ENCODE measurements around the gene ISM2. TPM values are rescaled to one million over a fixed set of nuclear protein-coding genes. Genes with fewer than 3 reads are reported as not detected.

ISM2 gene
- total and polyA plus RNA-seq, 2 of the 8 experiments (the other 6 are each of a cell fraction or from before 2014, with no cell fraction given): 0.52 to 0.79 TPM

GRCh38 chr14:77482422-77482821 is 16.2 kb downstream of the ISM2 start:
- Histone ChIP-seq H3K18ac (ENCODE audit: extremely low read depth, low read length) (no peak overlapping the region), H3K36me3 (ENCODE audit: control insufficient read depth in 2 of 4, insufficient read depth in 4 of 4, low read length in 3 of 4) (no peaks in the 10 kb centered on the region; a peak in 1 of 8 replicates), H3K79me2 (ENCODE audit: control insufficient read depth in 1 of 2, insufficient read depth in 2 of 2, low read length in 2 of 2) (no peaks in the 10 kb centered on the region), H3K4me1 (replicated peaks in 1 of 4; ENCODE audit: control insufficient read depth in 3 of 4, insufficient read depth in 4 of 4, low read length in 3 of 4) (no peaks in the 10 kb centered on the region; a peak in 1 of 7 replicates), H3K23ac (ENCODE audit: insufficient read length) (no peak overlapping the region), H3K79me1 (ENCODE audit: low read depth, low read length) (no peaks in the 10 kb centered on the region), H3K27me3 (replicated peaks in 1 of 4; ENCODE audit: control insufficient read depth in 3 of 4, extremely low read depth in 1 of 4, insufficient read depth in 3 of 4, low read length in 3 of 4) (no peaks in the 10 kb centered on the region), H2AK5ac (ENCODE audit: low read depth, low read length) (no peak overlapping the region), H3K4ac (replicated peaks; ENCODE audit: insufficient read length, low read depth, low read length) (no peak overlapping the region), H3K4me3 (ENCODE audit: extremely low read depth in 1 of 4, insufficient read depth in 2 of 4, low read depth in 3 of 4, low read length in 4 of 4) (no peak overlapping the region), H4K8ac (ENCODE audit: extremely low read depth, insufficient read depth, low read length) (no peak overlapping the region), H3K14ac (ENCODE audit: insufficient read length) (no peak overlapping the region), H3K56ac (replicated peaks; ENCODE audit: insufficient read length, low read depth, low read length) (no peak overlapping the region), H2BK120ac (replicated peaks; ENCODE audit: low read depth, low read length) (no peak overlapping the region), H2BK15ac (ENCODE audit: low read length) (no peak overlapping the region), H3K9ac (replicated peaks in 1 of 4; ENCODE audit: extremely low read depth in 1 of 4, low read depth in 3 of 4, low read length in 3 of 4) (no peak overlapping the region), H2BK20ac (ENCODE audit: low read length) (no peak overlapping the region), H4K91ac (replicated peaks; ENCODE audit: insufficient read length, low read length) (no peak overlapping the region), H3K9me3 (ENCODE audit: insufficient read depth in 2 of 2, low read depth in 1 of 2, low read length in 1 of 2) (no peaks in the 10 kb centered on the region), H3K23me2 (ENCODE audit: low read depth, low read length) (no peaks in the 10 kb centered on the region), H3K4me2 (ENCODE audit: insufficient read depth in 1 of 2, low read depth in 2 of 2, low read length in 2 of 2) (no peak overlapping the region), H3K27ac (ENCODE audit: low read depth, low read length) (no peak overlapping the region), H4K5ac (ENCODE audit: insufficient read length, low read depth, low read length) (no peak overlapping the region), H2BK5ac (ENCODE audit: low read depth, low read length) (no peak overlapping the region), H4K20me1 (replicated peaks in 1 of 2; ENCODE audit: control insufficient read depth in 1 of 2, insufficient read depth in 2 of 2, low read length in 2 of 2) (no peaks in the 10 kb centered on the region), H2AFZ (ENCODE audit: low read length) (no peak overlapping the region), H2BK12ac (ENCODE audit: low read depth, low read length) (no peak overlapping the region)
- 92% methylated on average over 8 of the region's 8 CpGs; no CpG with 5 or more reads in 1 of the 2 experiments for WGBS, 2 experiments (ENCODE audit: extremely low coverage in 1 of 2, insufficient coverage in 1 of 2, insufficient read length in 1 of 2, insufficient replicate concordance in 2 of 2, low coverage in 1 of 2, low lambda C conversion rate in 2 of 2, missing lambda C conversion rate in 1 of 2)
- TF ChIP-seq KDM1A (IDR thresholded peaks at IDR 0.05; ENCODE audit: borderline replicate concordance, low read length) (no peak), TCF12 (IDR thresholded peaks at IDR 0.05; ENCODE audit: low read depth, low read length) (no peak), MAX (IDR thresholded peaks at IDR 0.05) (no peak), GABPA (IDR thresholded peaks at IDR 0.05; ENCODE audit: borderline replicate concordance, insufficient read depth, low read length) (no peak), SIX5 (IDR thresholded peaks at IDR 0.05; ENCODE audit: low read depth, low read length) (no peak), CHD2 (IDR thresholded peaks at IDR 0.05; ENCODE audit: low read length) (no peak), PHF8 (conservative IDR thresholded peaks at IDR 0.05; ENCODE audit: low read depth, low read length) (no peak), E2F6 (IDR thresholded peaks at IDR 0.05) (no peak), CBX5 (IDR thresholded peaks at IDR 0.05; ENCODE audit: low read depth, low read length) (no peak), CREB1 (IDR thresholded peaks at IDR 0.05) (no peak), NRF1 (IDR thresholded peaks at IDR 0.05; ENCODE audit: low read depth, low read length) (no peak)
- ChIA-PET POLR2A (ENCODE audit: partially characterized antibody) (no interaction called here), CTCF (ENCODE audit: partially characterized antibody) (interaction anchor here (2.6 kb wide), 1 partner anchor 23 kb away, joined by 10 read pairs; no protein-coding TSS in a partner anchor)
- FAIRE-seq (no peak), DNase-seq (ENCODE audit: low read depth in 1 of 2, low spot score in 2 of 2) (no peak)

All from H1 (cell line).